HEK293 (cell line): ENCODE results near the gene DLGAP5.

Experiments
- CTCF ChIP-seq: fragments of 450-650 bp; formaldehyde crosslinking; IDR thresholded peaks from 2 replicates; pipeline ENCODE4 v1.5.1; 2016; ENCODE audit warnings: missing biosample characterization, missing genetic modification characterization
- PATZ1 ChIP-seq: fragments of 450-650 bp; formaldehyde crosslinking; IDR thresholded peaks from 2 replicates; pipeline ENCODE4 v1.5.1; 2016; ENCODE audit warnings: missing biosample characterization, missing genetic modification characterization
- YY1 ChIP-seq: fragments of 450-650 bp; formaldehyde crosslinking; IDR thresholded peaks from 2 replicates; pipeline ENCODE4 v1.5.1; 2018; ENCODE audit warnings: missing biosample characterization, missing genetic modification characterization
- ZNF274 ChIP-seq, 2 experiments: fragments of 200-500 bp in 1 of 2; fragments of 450-650 bp in 1 of 2; sonication (Bioruptor generic) in 1 of 2; formaldehyde crosslinking in 1 of 2; IDR thresholded peaks; 2 replicates each; pipeline versions ENCODE4 v1.5.1 to v1.6.1; 2014 to 2016; ENCODE audit warnings: borderline replicate concordance in 1 of 2, inconsistent platforms in 1 of 2, low read length in 1 of 2, missing biosample characterization in 1 of 2, missing genetic modification characterization in 1 of 2
- TF ChIP-seq, protein P1 (sequence below): fragments of 450-650 bp; formaldehyde crosslinking; IDR thresholded peaks from 2 replicates; pipeline ENCODE4 v1.5.1; 2017; ENCODE audit warnings: missing biosample characterization, missing genetic modification characterization
- TF ChIP-seq, protein P2 (sequence below): fragments of 450-650 bp; formaldehyde crosslinking; IDR thresholded peaks from 2 replicates; pipeline ENCODE4 v1.5.1; 2016; ENCODE audit warnings: missing biosample characterization, missing genetic modification characterization

DNA sequence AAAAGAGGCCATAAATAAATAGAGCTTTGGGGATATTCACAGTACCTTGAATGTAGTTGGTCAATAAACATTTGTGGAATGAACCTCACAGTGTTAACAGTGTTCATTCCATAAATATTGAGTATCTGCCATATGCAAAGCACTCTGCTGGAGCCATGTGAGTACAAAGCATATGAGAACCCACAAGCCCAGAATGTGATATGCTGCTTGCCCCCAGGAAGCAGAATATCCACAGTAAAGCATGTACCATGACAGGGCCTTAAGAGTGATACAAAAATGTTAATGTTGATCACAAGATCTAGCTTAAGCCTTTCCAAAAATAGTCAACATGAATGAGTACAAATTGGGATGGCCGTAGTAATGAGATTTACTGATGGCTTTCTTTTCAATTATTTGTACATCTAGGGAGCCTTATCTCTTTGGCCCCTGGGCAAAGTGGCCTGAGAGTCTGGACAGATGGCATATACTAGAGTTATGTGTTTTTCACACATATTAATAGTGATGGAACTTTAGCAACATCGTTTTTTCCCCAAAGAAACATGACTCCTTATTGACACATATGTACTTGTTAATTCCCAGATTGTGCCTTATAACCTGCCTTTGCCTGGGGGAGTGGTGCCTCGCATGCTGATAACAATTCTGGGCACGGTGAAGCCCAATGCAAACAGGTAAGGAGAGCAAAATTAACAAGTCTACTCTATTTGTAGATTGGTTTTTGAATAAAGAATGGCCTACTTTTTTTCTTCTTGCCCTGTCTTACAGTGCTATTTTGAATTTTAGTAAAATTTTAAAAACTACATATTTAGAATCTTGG, 51.5 kb downstream of the DLGAP5 start:
- TF ChIP-seq PATZ1 (tag by site-specific recombination): no peak
- no peak for TF ChIP-seq CTCF (tag by site-specific recombination)
- TF ChIP-seq ZNF274 (IDR thresholded peaks at IDR 0.05; ENCODE audit: low read length): no peak
- TF ChIP-seq ZNF274 (tag by site-specific recombination; IDR thresholded peaks at IDR 0.05; ENCODE audit: borderline replicate concordance): no peak
- TF ChIP-seq, protein P1, sequence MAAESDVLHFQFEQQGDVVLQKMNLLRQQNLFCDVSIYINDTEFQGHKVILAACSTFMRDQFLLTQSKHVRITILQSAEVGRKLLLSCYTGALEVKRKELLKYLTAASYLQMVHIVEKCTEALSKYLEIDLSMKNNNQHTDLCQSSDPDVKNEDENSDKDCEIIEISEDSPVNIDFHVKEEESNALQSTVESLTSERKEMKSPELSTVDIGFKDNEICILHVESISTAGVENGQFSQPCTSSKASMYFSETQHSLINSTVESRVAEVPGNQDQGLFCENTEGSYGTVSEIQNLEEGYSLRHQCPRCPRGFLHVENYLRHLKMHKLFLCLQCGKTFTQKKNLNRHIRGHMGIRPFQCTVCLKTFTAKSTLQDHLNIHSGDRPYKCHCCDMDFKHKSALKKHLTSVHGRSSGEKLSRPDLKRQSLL: no peak
- TF ChIP-seq, protein P2, sequence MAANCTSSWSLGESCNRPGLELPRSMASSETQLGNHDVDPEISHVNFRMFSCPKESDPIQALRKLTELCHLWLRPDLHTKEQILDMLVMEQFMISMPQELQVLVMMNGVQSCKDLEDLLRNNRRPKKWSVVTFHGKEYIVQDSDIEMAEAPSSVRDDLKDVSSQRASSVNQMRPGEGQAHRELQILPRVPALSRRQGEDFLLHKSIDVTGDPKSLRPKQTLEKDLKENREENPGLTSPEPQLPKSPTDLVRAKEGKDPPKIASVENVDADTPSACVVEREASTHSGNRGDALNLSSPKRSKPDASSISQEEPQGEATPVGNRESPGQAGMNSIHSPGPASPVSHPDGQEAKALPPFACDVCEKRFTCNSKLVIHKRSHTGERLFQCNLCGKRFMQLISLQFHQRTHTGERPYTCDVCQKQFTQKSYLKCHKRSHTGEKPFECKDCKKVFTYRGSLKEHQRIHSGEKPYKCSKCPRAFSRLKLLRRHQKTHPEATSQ (tag by site-specific recombination): no peak
- no peak for TF ChIP-seq YY1 (tag by site-specific recombination)
